H1 (cell line): Measurements from ENCODE around the gene CALD1. TPM values are rescaled to one million over a fixed set of nuclear protein-coding genes. Genes with fewer than 3 reads are reported as not detected.

ENCODE experiments used
- POLR2AphosphoS5 ChIP-seq: IDR thresholded peaks from 2 replicates; pipeline ENCODE4 v1.6.1; 2011; ENCODE audit warnings: low read depth, low read length
- RXRA ChIP-seq: IDR thresholded peaks from 2 replicates; pipeline ENCODE4 v1.6.1; 2011; ENCODE audit warnings: low read depth, mild to moderate bottlenecking, low read length, moderate library complexity; ENCODE audit not compliant: insufficient read depth
- polyA plus RNA-seq, 7 experiments: library from polyadenylated mRNA; depleted of rRNA in 3 of 7; stranded (reverse) in 5 of 7; unstranded in 2 of 7; fragments of >200 nt in 5 of 7; fragments of 200-250 nt in 2 of 7; gene quantifications; 1 replicate in 5 of 7; 2 replicates in 1 of 7; 4 replicates in 1 of 7; pipeline versions ENCODE4 v1.2.1 to v1.2.3, GENCODE V29; 2011 to 2013; ENCODE audit warnings: missing spikeins in 2 of 7, mixed read lengths in 2 of 7
- total RNA-seq: library from RNA; stranded (reverse); fragmentation: NEBNext Ultra II Directional; extraction: Animal tissue kit (Norgen Biotek cat#: 25700); gene quantifications from 2 replicates; pipeline ENCODE4 v1.2.1, GENCODE V29; 2021

Gene CALD1
- total and polyA plus RNA-seq, 2 of the 8 experiments (the other 6 are each of a cell fraction or from before 2014, with no cell fraction given): 34.3 to 177 TPM

- TF ChIP-seq RXRA (no peak), POLR2AphosphoS5 (no peak)
- TF ChIP-seq, all 59 proteins: peak for 0
Measured at GRCh38 chr7:134736381-134736780, 43.1 kb upstream of the CALD1 start (continued).
